Tibial nerve (tissue), 4 donors: ENCODE data around the gene CFDP1.

Experiments
- EP300 ChIP-seq, 2 donors: sonication (generic); formaldehyde crosslinking; IDR thresholded peaks; one replicate each; pipeline ENCODE4 v1.6.1; 2017; ENCODE audit warnings: antibody characterized with exemption in 2 of 2, mild to moderate bottlenecking in 1 of 2
- POLR2A ChIP-seq, 2 donors: fragments of 450-650 bp; IDR thresholded peaks; one replicate each; pipeline ENCODE4 v1.6.1; 2017; ENCODE audit warnings: antibody characterized with exemption in 2 of 2, mild to moderate bottlenecking in 2 of 2, moderate library complexity in 2 of 2
- TF ChIP-seq, protein P1 (sequence below), 5 experiments: fragments of 200-600 bp in 3 of 5; fragments of 450-650 bp in 2 of 5; sonication (generic) in 3 of 5; IDR thresholded peaks; one replicate each; pipeline ENCODE4 v1.5.1; 2016 to 2019; ENCODE audit warnings: antibody characterized with exemption in 5 of 5, mild to moderate bottlenecking in 3 of 5, moderate library complexity in 2 of 5

DNA sequence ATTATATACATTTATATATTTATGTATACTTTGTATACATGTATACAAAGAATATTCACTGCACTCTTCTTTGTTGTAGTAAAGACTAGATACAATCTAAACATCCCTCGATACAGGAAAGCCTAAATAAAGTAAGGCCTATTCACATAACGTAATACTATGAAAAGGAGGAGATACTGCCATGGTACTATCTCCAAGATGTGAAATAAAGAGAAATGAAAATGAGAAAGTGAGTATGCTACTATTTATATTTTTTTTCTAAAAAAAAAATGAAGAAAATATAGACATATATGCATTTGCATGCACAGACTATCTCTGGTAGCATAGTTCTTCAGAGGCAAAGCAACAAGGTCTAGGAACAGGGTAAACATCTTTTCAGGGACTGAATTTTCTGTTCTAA lies 19.4 kb downstream of the CFDP1 start:
- TF ChIP-seq POLR2A (IDR thresholded peaks at IDR 0.05), result no peak
- TF ChIP-seq, protein P1, sequence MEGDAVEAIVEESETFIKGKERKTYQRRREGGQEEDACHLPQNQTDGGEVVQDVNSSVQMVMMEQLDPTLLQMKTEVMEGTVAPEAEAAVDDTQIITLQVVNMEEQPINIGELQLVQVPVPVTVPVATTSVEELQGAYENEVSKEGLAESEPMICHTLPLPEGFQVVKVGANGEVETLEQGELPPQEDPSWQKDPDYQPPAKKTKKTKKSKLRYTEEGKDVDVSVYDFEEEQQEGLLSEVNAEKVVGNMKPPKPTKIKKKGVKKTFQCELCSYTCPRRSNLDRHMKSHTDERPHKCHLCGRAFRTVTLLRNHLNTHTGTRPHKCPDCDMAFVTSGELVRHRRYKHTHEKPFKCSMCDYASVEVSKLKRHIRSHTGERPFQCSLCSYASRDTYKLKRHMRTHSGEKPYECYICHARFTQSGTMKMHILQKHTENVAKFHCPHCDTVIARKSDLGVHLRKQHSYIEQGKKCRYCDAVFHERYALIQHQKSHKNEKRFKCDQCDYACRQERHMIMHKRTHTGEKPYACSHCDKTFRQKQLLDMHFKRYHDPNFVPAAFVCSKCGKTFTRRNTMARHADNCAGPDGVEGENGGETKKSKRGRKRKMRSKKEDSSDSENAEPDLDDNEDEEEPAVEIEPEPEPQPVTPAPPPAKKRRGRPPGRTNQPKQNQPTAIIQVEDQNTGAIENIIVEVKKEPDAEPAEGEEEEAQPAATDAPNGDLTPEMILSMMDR (IDR thresholded peaks at IDR 0.05), result no peak
- TF ChIP-seq EP300 (IDR thresholded peaks at IDR 0.05), result no peak
